ENCODE data around the gene NUP210.
A peak's percentile ranks its signal among the peaks of the same experiment; 100 is the strongest.

NUP210 gene

DNA sequence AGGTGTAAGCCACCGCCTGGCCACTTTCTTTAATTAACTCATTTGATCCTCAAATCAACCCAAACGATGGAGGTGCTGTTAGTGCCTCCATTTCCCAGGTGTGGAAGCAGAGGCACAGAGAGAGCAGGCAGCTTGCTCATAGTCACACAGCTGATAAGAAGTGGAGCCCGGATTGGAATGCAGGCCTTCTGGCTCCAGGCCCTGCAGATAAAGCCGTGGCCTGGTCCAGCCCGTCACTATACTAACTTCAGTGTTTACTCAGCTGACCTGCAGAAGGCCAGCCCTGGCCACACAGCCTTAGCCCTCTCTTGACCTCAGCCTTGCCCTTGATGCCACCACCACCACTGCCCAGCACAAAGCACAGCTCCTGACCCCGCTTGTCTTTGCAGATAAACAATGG lies 116.7 kb downstream of the NUP210 start:
- TF ChIP-seq, protein P1, sequence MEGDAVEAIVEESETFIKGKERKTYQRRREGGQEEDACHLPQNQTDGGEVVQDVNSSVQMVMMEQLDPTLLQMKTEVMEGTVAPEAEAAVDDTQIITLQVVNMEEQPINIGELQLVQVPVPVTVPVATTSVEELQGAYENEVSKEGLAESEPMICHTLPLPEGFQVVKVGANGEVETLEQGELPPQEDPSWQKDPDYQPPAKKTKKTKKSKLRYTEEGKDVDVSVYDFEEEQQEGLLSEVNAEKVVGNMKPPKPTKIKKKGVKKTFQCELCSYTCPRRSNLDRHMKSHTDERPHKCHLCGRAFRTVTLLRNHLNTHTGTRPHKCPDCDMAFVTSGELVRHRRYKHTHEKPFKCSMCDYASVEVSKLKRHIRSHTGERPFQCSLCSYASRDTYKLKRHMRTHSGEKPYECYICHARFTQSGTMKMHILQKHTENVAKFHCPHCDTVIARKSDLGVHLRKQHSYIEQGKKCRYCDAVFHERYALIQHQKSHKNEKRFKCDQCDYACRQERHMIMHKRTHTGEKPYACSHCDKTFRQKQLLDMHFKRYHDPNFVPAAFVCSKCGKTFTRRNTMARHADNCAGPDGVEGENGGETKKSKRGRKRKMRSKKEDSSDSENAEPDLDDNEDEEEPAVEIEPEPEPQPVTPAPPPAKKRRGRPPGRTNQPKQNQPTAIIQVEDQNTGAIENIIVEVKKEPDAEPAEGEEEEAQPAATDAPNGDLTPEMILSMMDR (IDR thresholded peaks at IDR 0.05; ENCODE audit: extremely low read depth, missing control alignments): no peak
- no peak for DNase-seq (ENCODE audit: low spot score)

DNA sequence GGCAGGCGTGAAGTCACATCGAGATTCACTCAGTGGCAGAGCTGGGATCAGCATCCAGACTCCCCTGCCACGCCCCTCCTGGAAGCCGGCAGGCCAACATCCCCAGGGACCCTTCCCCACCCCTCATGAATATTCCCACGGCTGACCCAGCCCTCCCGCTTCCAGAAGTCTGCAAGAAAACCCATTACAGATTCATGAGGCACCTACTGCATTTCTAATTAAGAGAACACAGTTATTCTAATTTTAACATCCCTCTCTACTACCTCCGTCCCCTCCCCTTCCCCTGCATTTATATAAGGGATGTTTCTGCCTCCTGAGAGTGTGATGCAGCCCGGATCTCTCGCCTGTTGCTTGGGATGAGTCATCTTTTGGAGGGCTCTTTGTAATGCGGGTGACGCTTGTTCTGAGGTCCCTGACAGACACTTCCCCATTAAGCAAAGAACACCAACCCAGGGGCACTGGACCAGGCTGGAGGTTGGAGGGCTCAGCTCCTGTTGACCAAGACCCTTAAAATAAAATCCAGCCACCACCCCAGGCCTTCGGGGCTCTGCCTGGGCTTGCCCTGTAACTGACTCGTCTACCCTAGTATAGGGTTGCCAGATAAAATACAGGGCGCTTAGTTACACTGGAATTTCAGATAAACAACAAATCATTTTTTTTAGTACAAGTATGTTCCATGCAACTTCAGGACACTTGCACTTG lies 118.7 kb downstream of the NUP210 start:
- DNase-seq (ENCODE audit: low spot score): peak; percentile 59
- TF ChIP-seq, protein P1 (IDR thresholded peaks at IDR 0.05; ENCODE audit: extremely low read depth, missing control alignments): no peak

DNA sequence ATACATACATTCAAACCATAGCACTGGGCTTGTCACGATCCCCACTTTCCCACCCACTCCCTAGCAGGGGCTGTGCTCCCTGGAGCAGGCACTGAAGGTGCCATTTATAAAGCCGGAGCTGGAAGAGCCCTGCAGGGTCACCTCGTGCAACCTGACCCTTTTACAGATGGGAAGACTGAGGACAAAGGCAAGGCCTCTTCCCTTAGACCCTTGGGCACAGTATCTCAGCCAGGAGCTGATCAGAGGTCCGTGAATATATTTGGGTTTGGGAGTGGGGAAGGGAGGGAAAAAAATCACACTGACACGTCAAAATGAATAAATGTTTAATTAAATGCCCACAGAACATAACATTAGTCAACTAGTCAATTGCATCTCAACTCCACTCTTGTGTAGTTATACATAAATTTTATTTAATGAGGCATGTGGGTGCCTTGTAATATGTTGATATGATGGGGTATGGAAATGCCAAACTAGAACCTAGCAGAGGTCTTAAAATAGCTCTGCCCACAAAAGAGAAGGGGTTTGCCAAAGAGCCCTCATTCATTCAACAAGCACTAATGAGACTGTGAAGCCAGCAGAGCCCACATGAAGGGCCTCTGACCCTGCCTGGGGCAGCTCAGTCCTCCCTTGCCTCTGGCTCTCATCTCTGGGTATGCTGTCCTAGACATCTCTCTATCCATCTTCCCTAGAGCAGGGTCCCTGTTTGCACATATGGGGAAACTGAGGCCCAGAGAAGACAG lies 119.4 kb downstream of the NUP210 start:
- TF ChIP-seq, protein P1 (IDR thresholded peaks at IDR 0.05; ENCODE audit: extremely low read depth, missing control alignments): no peak
- DNase-seq (ENCODE audit: low spot score): no peak

DNA sequence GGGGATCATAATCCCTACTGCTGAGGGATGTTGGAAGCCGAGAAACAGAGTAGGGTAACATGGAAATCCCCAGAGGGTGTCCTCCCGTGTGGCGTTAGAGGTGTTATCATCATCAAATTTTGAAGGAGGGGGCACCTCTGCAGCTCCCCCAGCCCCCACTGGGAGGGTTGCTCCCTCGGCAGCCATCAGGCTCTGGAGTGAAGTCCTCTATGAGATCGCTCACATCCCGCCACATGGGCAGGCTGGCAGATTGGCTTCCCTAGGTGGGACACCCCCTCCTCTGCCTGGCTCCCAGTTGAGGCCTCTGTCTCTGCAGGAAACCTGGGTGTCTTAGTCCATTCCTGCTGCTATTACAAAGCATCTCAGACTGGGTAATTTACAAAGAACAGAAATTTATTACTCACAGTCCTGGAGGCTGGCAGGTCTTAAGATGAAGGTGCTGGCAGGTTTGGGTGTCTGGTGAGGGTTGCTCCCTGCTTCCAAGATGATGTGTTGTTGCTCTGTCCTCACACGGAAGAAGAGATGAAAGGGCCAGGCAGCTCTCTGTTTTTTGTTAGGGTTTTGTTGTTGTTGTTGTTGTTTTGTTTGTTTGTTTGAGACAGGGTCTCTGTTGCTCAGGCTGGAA lies 120.5 kb downstream of the NUP210 start:
- TF ChIP-seq, protein P1 (IDR thresholded peaks at IDR 0.05; ENCODE audit: extremely low read depth, missing control alignments): no peak
- DNase-seq (ENCODE audit: low spot score): no peak

DNA sequence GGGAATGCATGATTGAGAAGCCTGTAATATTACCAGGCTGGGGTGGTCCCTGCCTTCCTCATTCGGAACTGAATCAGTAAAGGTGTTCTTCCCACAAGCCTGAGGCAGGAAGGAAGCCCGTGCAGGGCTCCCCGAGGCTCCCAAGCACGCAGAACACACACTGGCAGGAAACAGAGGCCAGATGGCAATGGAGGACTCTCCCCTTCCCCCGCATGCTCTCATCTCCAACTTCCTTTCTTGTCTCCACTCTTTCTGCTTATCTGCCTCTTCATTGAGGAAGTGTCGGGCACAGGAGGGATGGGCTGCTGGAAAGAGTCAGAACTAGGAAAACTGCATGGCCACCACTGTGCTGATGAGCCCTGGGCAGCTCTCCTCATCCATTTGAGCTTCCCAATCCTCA lies 123.5 kb downstream of the NUP210 start:
- TF ChIP-seq, protein P1 (IDR thresholded peaks at IDR 0.05; ENCODE audit: extremely low read depth, missing control alignments): no peak
- DNase-seq (ENCODE audit: low spot score): no peak

DNA sequence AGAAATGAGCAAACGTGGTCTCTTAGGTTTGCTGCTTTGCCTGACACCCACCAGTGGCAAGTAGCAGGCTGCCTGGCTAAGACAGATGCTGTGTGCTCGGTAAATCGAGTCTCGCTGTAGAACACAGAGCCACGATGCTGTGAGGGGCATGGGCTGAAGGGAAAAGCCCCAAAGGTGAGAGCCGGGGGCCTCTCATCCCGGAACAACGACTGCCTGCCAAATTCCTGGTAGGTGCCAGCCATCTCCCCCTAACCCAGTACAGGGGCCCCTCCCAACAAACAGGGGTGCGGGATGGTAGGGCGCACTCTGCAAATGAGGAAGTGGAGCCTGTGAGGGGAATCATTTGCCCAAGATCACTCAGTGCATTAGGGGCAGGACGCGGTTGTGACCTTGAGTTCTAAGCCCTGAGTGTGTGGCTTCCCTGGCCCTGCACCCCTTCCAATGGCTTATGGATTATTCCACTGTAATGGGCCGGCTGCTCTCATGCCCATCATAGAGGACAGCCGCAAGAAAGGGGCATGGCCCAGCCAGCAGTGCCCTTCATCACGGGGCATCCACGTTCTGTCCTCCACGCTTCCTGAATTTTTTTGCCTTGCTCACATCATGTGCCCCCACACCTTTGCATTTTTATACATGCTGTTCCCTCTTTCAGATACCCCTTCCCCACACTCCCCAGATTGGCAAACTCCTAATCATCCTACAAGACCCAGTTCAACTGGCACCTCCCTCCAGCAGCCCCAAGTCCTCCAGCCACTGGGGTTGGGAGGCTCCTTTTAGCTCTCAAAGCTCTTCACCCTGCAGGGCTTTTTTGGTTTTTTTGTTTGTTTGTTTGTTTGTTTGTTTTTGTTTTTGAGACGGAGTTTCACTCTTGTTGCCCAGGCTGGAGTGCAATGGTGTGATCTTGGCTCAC lies 125.4 kb downstream of the NUP210 start:
- TF ChIP-seq, protein P1 (IDR thresholded peaks at IDR 0.05; ENCODE audit: extremely low read depth, missing control alignments): no peak
- no peak for DNase-seq (ENCODE audit: low spot score)
